Cardiac muscle cell (in vitro differentiated cells and primary cell): ENCODE results near the gene CCDC194. TPM values are rescaled to one million over a fixed set of nuclear protein-coding genes. Genes with fewer than 3 reads are reported as not detected.

Source experiments
- DNase-seq, 2 donors: peaks; one replicate each; pipeline versions ENCODE4 v3.0.0 to v3.0.0-alpha.2; 2010 to 2017; ENCODE audit warnings: low read depth in 1 of 2, low spot score in 1 of 2
- H3K27ac ChIP-seq: fragments of 200-600 bp; sonication (generic); 2 replicates; pipeline ENCODE4 v1.5.1; 2016
- H3K27me3 ChIP-seq: fragments of 200-600 bp; sonication (generic); 2 replicates; pipeline ENCODE4 v1.6.0; 2016; ENCODE audit warnings: control low read depth
- H3K36me3 ChIP-seq: fragments of 200-600 bp; sonication (generic); 2 replicates; pipeline ENCODE4 v1.5.1; 2016; ENCODE audit warnings: control low read depth
- H3K4me1 ChIP-seq: fragments of 200-600 bp; sonication (generic); 2 replicates; pipeline ENCODE4 v1.8.1; 2017; ENCODE audit warnings: low read depth, mild to moderate bottlenecking, mixed run types
- H3K4me3 ChIP-seq: fragments of 200-600 bp; sonication (generic); 2 replicates; pipeline ENCODE4 v1.5.1; 2016; ENCODE audit warnings: mild to moderate bottlenecking
- H3K9me3 ChIP-seq: fragments of 200-600 bp; sonication (generic); 2 replicates; pipeline ENCODE4 v1.5.1; 2017; ENCODE audit warnings: low read depth, mild to moderate bottlenecking, control low read depth
- polyA plus RNA-seq: library from polyadenylated mRNA; unstranded; fragments of >200 nt; fragmentation: Nextera tagmentation; extraction: Ambion mirVana; gene quantifications from 2 replicates; pipeline ENCODE4 v1.2.1, GENCODE V29; 2016
- total RNA-seq: library from RNA; depleted of rRNA; stranded (reverse); fragments of >200 nt; gene quantifications from 2 replicates; pipeline ENCODE4 v1.2.3, GENCODE V29; 2016
- TF ChIP-seq, protein P1 (sequence below): IDR thresholded peaks from 2 replicates; pipeline ENCODE4 v1.5.1; 2012; ENCODE audit warnings: low read depth, mild to moderate bottlenecking, low read length

Gene CCDC194
- total and polyA plus RNA-seq, 2 experiments from 2014 or later: 2.2 to 2.3 TPM

- TF ChIP-seq, protein P1, sequence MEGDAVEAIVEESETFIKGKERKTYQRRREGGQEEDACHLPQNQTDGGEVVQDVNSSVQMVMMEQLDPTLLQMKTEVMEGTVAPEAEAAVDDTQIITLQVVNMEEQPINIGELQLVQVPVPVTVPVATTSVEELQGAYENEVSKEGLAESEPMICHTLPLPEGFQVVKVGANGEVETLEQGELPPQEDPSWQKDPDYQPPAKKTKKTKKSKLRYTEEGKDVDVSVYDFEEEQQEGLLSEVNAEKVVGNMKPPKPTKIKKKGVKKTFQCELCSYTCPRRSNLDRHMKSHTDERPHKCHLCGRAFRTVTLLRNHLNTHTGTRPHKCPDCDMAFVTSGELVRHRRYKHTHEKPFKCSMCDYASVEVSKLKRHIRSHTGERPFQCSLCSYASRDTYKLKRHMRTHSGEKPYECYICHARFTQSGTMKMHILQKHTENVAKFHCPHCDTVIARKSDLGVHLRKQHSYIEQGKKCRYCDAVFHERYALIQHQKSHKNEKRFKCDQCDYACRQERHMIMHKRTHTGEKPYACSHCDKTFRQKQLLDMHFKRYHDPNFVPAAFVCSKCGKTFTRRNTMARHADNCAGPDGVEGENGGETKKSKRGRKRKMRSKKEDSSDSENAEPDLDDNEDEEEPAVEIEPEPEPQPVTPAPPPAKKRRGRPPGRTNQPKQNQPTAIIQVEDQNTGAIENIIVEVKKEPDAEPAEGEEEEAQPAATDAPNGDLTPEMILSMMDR: no peak
- peak; percentile 71 to 79 for DNase-seq
- no peaks in the 10 kb centered on the region for H3K9me3 ChIP-seq
- H3K27ac ChIP-seq: peak within 1 kb of the TSS; percentile 70
- no peaks in the 10 kb centered on the region for H3K27me3 ChIP-seq
- H3K4me3 ChIP-seq: peak within 1 kb of the TSS; percentile 27
- H3K4me1 ChIP-seq: peaks cover 32% of the 10 kb centered on the region
- H3K36me3 ChIP-seq: no peaks in the 10 kb centered on the region
These were observed 11.5 kb upstream of the CCDC194 start, which contains the start of gene BST2 for GRCh38 chr19:17405250-17406045. TSS of gene BST2 (minus strand) at chr19:17405630. CDS start at chr19:17405575, 55 bp downstream.

DNA sequence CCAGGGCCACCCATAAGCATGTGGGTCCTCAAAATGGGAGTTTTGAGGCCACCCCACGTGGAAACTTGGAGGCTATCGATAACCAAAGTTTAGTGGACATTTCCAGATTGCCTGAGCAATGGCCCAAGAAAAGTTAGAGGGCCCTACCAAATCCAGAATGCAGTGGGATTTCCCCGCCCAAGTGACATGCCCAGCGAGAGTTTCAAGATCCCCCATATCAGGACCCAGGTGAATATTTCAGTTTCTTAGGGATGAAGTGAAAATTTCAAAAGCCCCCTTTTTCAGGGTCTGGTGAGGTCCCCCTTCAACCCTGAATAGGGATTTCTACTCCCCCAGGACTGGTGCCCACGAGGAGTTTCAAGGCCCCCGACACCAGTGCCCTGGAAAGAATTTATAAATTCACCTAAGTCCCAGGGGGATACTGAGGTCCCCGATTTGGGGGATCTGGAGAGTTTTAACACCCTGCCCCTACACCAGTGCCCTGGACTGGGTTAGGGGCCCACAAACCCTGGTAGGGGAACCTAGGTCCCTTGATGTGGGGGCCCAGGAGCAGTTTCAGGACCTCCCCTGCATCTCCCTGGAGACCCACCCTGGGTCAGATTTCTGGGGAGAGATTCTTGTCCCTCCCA, 10.7 kb upstream of the CCDC194 start:
- no peaks in the 10 kb centered on the region for H3K27me3 ChIP-seq
- H3K9me3 ChIP-seq: no peaks in the 10 kb centered on the region
- peaks cover 32% of the 10 kb centered on the region for H3K4me1 ChIP-seq
- TF ChIP-seq, protein P1: no peak
- peak overlapping the region; percentile 70 for H3K27ac ChIP-seq
- no peak for DNase-seq
- H3K36me3 ChIP-seq: no peaks in the 10 kb centered on the region
- H3K4me3 ChIP-seq: peak overlapping the region; percentile 27

- TF ChIP-seq, protein P1: no peak
- Histone ChIP-seq H3K4me3 (peak overlapping the region; percentile 27), H3K4me1 (peaks cover 32% of the 10 kb centered on the region), H3K9me3 (no peaks in the 10 kb centered on the region), H3K27me3 (no peaks in the 10 kb centered on the region), H3K27ac (peak overlapping the region; percentile 70), H3K36me3 (no peaks in the 10 kb centered on the region)
- DNase-seq: no peak
These were observed 10.0 kb upstream of the CCDC194 start for GRCh38 chr19:17404015-17404414.

GRCh38 chr19:17402982-17403855, 9.2 kb upstream of the CCDC194 start:
- H3K4me3 ChIP-seq: peak overlapping the region; percentile 27
- TF ChIP-seq, protein P1: no peak
- peak overlapping the region; percentile 70 for H3K27ac ChIP-seq
- H3K27me3 ChIP-seq: no peaks in the 10 kb centered on the region
- H3K9me3 ChIP-seq: no peaks in the 10 kb centered on the region
- DNase-seq: peak; percentile 31 to 75
- H3K36me3 ChIP-seq: no peaks in the 10 kb centered on the region
- peaks cover 32% of the 10 kb centered on the region for H3K4me1 ChIP-seq

DNA sequence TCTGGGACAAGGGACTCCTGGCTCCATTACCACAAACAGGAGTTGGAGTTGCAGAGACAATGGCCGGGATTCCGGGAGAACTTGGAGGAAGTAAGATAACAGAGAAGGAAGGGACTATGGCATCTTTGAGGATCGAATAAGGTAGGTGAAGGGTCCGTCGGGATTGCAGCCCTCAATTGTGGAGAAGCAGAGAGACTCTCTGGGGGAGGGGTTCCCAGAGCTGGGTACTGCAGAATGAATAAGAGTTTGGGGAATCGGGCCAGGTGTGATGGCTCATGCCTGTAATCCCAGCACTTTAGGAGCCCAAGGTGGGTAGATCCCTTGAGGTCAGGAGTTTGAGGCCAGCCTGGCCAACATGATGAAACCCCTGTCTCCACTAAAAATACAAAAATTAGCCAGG, 7.6 kb upstream of the CCDC194 start:
- Histone ChIP-seq H3K27ac (no peak overlapping the region), H3K27me3 (no peaks in the 10 kb centered on the region), H3K9me3 (no peaks in the 10 kb centered on the region), H3K36me3 (no peaks in the 10 kb centered on the region), H3K4me1 (peaks cover 21% of the 10 kb centered on the region), H3K4me3 (no peak overlapping the region)
- DNase-seq: no peak
- TF ChIP-seq, protein P1: no peak
